Panc1 (cell line): ENCODE data around the gene MCM5. TPM values are rescaled to one million over a fixed set of nuclear protein-coding genes. Genes with fewer than 3 reads are reported as not detected.

Source experiments
- ATAC-seq: fragments of 200-7000 bp; cut with Tn5 transposase; 2 replicates; pipeline ENCODE4 v1.9.1; 2020; ENCODE audit warnings: mild to moderate bottlenecking, moderate library complexity
- BruUV-seq: library from RNA; stranded (reverse); fragments of 400-500 nt; replicated peaks from 2 replicates; lab custom pipeline; 2021; lab: Mats Ljungman, UMichigan
- CTCF ChIA-PET: fragments of 300-600 bp; sonication (Branson Sonifier 250); formaldehyde crosslinking; loops from one replicate; lab custom pipeline; 2022; ENCODE audit warnings: antibody characterized with exemption; lab: Charles Lee
- POLR2A ChIA-PET: fragments of 300-600 bp; sonication (Branson Sonifier 250); formaldehyde crosslinking; loops from one replicate; lab custom pipeline; 2022; ENCODE audit warnings: antibody characterized with exemption; lab: Charles Lee
- DNase-seq: peaks from one replicate; pipeline ENCODE4 v3.0.0-alpha.2; 2010; ENCODE audit warnings: low read depth, low spot score
- H3K27ac ChIP-seq: 2 replicates; pipeline ENCODE4 v1.5.1; 2011; ENCODE audit warnings: mild to moderate bottlenecking, low read length, inconsistent platforms
- H3K27me3 ChIP-seq: fragments of 200-500 bp; sonication (Bioruptor generic); 2 replicates; pipeline ENCODE4 v1.6.0; 2014; ENCODE audit warnings: low read length, inconsistent platforms; ENCODE audit not compliant: control insufficient read depth, insufficient read depth
- H3K36me3 ChIP-seq: fragments of 200-500 bp; sonication (Bioruptor generic); 2 replicates; pipeline ENCODE4 v1.5.1; 2014; ENCODE audit warnings: inconsistent platforms, mild to moderate bottlenecking, low read length, moderate library complexity; ENCODE audit not compliant: control insufficient read depth, insufficient read depth
- H3K4me1 ChIP-seq: 2 replicates; pipeline ENCODE4 v1.5.1; 2011; ENCODE audit warnings: inconsistent platforms, mild to moderate bottlenecking, low read length, moderate library complexity; ENCODE audit not compliant: control insufficient read depth, insufficient read depth
- H3K4me3 ChIP-seq, 2 experiments: 2 replicates each; pipeline ENCODE4 v1.5.1; 2011 to 2012; ENCODE audit warnings: low read depth in 2 of 2, low read length in 2 of 2, mild to moderate bottlenecking in 2 of 2, inconsistent platforms in 1 of 2, moderate library complexity in 1 of 2
- H3K9me3 ChIP-seq: fragments of 200-500 bp; sonication (Bioruptor generic); 2 replicates; pipeline ENCODE4 v1.5.1; 2014; ENCODE audit warnings: low read depth, mild to moderate bottlenecking, inconsistent platforms, low read length, moderate library complexity; ENCODE audit not compliant: control insufficient read depth, insufficient read depth
- POLR2AphosphoS5 ChIP-seq: IDR thresholded peaks from 2 replicates; pipeline ENCODE4 v1.6.1; 2012; ENCODE audit warnings: mild to moderate bottlenecking, low read depth, low read length, moderate library complexity
- REST ChIP-seq, 2 experiments: IDR thresholded peaks; 2 replicates each; pipeline ENCODE4 v1.6.1; 2011 to 2012; ENCODE audit warnings: low read depth in 2 of 2, control low read depth in 1 of 2, low read length in 1 of 2, mild to moderate bottlenecking in 1 of 2, moderate library complexity in 1 of 2; ENCODE audit not compliant: insufficient read depth in 1 of 2
- SIN3A ChIP-seq: IDR thresholded peaks from 2 replicates; pipeline ENCODE4 v1.6.1; 2012; ENCODE audit warnings: low read depth, mild to moderate bottlenecking, low read length, moderate library complexity, borderline replicate concordance; ENCODE audit not compliant: insufficient read depth
- TCF7L2 ChIP-seq: IDR thresholded peaks from 2 replicates; pipeline ENCODE4 v1.6.1; 2011; ENCODE audit warnings: mild to moderate bottlenecking, low read depth, low read length, inconsistent platforms
- in situ Hi-C: cut with HindIII; loops from 2 replicates; pipeline ENCODE4 v1.10.0; 2016; ENCODE audit warnings: low sequenced_read_pairs, low pct_unique_long_range_greater_than_20kb
- intact Hi-C: fragments of 100-400 bp; cut with micrococcal nuclease; formaldehyde crosslinking; loops from one replicate; pipeline ENCODE4 v1.10.0; 2022; ENCODE audit not compliant: unreplicated experiment
- total RNA-seq: library from RNA; stranded (reverse); gene quantifications from one replicate; pipeline ENCODE4 v1.2.1, GENCODE V29; 2021; ENCODE audit not compliant: unreplicated experiment
- TF ChIP-seq, protein P1 (sequence below): fragments of 450-650 bp; IDR thresholded peaks from 2 replicates; pipeline ENCODE4 v1.5.1; 2017; ENCODE audit warnings: mild to moderate bottlenecking

MCM5 gene
- total RNA-seq, 1 experiment from 2014 or later = 122 TPM

DNA sequence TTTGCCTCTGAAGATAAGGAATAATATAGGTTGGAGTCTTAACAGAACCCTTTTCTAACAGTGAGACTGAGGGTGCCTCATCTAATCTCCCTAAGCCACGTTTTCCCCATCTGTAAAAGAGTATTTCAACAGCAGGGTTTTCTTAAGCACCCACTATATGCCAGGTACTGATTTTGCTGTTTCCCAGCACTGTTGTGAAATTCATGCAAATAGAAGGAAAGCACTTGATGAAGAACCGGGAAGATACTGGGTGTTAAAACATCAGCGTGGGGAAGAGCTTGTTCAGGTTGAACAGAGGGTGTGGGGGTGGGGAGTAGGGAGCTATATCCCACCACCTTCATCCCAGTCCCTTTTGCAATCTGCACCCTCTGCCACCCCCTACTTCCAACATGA is 16.3 kb upstream of the MCM5 start:
- Histone ChIP-seq H3K9me3 (no peaks in the 10 kb centered on the region), H3K4me1 (peaks cover 36% of the 10 kb centered on the region), H3K27me3 (no peaks in the 10 kb centered on the region), H3K36me3 (peaks cover 2% of the 10 kb centered on the region; the same call in 1 of the 2 replicates), H3K4me3 (peak overlapping the region; percentile 77 to 88), H3K27ac (peak overlapping the region; percentile 95)
- DNase-seq (no peak), ATAC-seq (no peak)
- intact Hi-C loops (no loop called here), in situ Hi-C loops (no loop called here)
- TF ChIP-seq SIN3A (no peak), TCF7L2 (no peak), POLR2AphosphoS5 (no peak), REST (IDR thresholded peaks at IDR 0.05; ENCODE audit: insufficient read depth in 1 of 2, low read depth in 2 of 2, low read length in 1 of 2) (no peak)
- TF ChIP-seq, protein P1, sequence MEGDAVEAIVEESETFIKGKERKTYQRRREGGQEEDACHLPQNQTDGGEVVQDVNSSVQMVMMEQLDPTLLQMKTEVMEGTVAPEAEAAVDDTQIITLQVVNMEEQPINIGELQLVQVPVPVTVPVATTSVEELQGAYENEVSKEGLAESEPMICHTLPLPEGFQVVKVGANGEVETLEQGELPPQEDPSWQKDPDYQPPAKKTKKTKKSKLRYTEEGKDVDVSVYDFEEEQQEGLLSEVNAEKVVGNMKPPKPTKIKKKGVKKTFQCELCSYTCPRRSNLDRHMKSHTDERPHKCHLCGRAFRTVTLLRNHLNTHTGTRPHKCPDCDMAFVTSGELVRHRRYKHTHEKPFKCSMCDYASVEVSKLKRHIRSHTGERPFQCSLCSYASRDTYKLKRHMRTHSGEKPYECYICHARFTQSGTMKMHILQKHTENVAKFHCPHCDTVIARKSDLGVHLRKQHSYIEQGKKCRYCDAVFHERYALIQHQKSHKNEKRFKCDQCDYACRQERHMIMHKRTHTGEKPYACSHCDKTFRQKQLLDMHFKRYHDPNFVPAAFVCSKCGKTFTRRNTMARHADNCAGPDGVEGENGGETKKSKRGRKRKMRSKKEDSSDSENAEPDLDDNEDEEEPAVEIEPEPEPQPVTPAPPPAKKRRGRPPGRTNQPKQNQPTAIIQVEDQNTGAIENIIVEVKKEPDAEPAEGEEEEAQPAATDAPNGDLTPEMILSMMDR = no peak
- POLR2A ChIA-PET = no interaction called here
- BruUV-seq = no TSS peak
- CTCF ChIA-PET = no interaction called here

DNA sequence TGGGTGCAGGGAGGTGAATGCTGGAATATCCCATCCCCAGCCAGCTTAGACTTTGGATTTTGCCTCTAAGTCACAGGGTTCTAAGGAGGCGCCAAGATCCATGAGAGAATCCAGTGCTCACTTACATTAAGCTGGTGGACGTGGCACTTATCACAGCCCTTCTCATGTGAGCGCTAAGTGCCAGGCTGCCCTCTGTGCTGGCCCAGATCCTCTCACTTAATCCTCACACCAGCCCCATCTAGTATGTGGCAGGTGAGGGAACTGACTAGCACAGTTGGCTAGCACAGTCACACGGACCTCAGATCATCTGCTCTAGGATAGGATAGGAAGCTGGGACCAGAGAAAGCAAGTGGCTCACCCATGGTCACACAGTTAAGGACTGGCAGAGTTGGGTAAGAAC is 15.4 kb upstream of the MCM5 start:
- peak overlapping the region; percentile 4 to 88; a peak in 3 of 4 replicates for H3K4me3 ChIP-seq
- in situ Hi-C loops (no loop called here), intact Hi-C loops (no loop called here)
- DNase-seq = no peak
- CTCF ChIA-PET = no interaction called here
- ATAC-seq = 0 out of 2 replicates have a peak, but pooled peaks have one; percentile 4
- no TSS peak for BruUV-seq
- no peak for TF ChIP-seq POLR2AphosphoS5
- H3K27ac ChIP-seq = peak overlapping the region; percentile 36
- POLR2A ChIA-PET = no interaction called here
- peaks cover 2% of the 10 kb centered on the region; the same call in 1 of the 2 replicates for H3K36me3 ChIP-seq
- H3K4me1 ChIP-seq = peaks cover 28% of the 10 kb centered on the region
- no peaks in the 10 kb centered on the region for H3K27me3 ChIP-seq
- H3K9me3 ChIP-seq = no peaks in the 10 kb centered on the region

- CTCF ChIA-PET = interaction anchor here (0.6 kb wide), 1 partner anchor 34 kb away, joined by 3 read pairs; no protein-coding TSS in a partner anchor
- no peak for ATAC-seq
- in situ Hi-C loops = no loop called here
- no peaks in the 10 kb centered on the region for H3K27me3 ChIP-seq
- peaks cover 23% of the 10 kb centered on the region for H3K4me1 ChIP-seq
- no TSS peak for BruUV-seq
- no peaks in the 10 kb centered on the region for H3K9me3 ChIP-seq
- no peak for DNase-seq
- no peak for TF ChIP-seq SIN3A
- TF ChIP-seq POLR2AphosphoS5 = no peak
- TF ChIP-seq, protein P1 = no peak
- TF ChIP-seq TCF7L2 = no peak
- no peak for TF ChIP-seq REST (IDR thresholded peaks at IDR 0.05; ENCODE audit: insufficient read depth in 1 of 2, low read depth in 2 of 2, low read length in 1 of 2)
- peak overlapping the region; percentile 36 for H3K27ac ChIP-seq
- POLR2A ChIA-PET = no interaction called here
- peaks cover 2% of the 10 kb centered on the region; the same call in 1 of the 2 replicates for H3K36me3 ChIP-seq
- peak overlapping the region in 1 of 2 experiments; percentile 88; a peak in 2 of 4 replicates for H3K4me3 ChIP-seq
- intact Hi-C loops = no loop called here
These were observed 14.9 kb upstream of the MCM5 start for GRCh38 chr22:35384975-35385588.
